DND-41 (cell line): Measurements from ENCODE around the gene UBE2C.

ENCODE experiments used
- EZH2 ChIP-seq: IDR thresholded peaks from 3 replicates; pipeline ENCODE4 v1.6.1; 2012; ENCODE audit warnings: borderline replicate concordance, low read depth, mild to moderate bottlenecking, moderate library complexity, low read length, inconsistent platforms; ENCODE audit not compliant: severe bottlenecking
- TF ChIP-seq, protein P1 (sequence below): IDR thresholded peaks from 2 replicates; pipeline ENCODE4 v1.5.1; 2012; ENCODE audit warnings: borderline replicate concordance, low read length, moderate library complexity, mild to moderate bottlenecking; ENCODE audit not compliant: poor library complexity, severe bottlenecking; ENCODE audit errors: extremely low read depth

DNA sequence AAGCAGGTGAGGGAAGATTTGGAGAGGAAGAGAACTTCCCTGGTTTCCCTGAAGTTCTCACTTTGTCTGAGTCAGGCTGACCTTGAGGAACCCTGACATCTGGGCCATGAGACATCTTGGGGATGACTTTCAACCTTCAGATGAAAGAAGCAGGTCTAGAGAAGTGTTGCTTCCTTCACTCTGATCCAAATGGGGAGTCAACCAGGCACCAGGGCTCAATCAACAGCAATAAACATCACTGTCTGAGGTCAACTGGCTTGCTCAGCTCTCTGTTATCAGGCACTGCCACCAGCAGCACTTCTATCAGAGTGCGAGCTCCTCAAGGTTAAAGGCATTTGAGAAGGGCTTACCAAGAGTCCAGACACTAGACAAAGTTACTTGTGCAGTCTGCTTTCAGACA is 38.5 kb downstream of the UBE2C start:
- TF ChIP-seq, protein P1, sequence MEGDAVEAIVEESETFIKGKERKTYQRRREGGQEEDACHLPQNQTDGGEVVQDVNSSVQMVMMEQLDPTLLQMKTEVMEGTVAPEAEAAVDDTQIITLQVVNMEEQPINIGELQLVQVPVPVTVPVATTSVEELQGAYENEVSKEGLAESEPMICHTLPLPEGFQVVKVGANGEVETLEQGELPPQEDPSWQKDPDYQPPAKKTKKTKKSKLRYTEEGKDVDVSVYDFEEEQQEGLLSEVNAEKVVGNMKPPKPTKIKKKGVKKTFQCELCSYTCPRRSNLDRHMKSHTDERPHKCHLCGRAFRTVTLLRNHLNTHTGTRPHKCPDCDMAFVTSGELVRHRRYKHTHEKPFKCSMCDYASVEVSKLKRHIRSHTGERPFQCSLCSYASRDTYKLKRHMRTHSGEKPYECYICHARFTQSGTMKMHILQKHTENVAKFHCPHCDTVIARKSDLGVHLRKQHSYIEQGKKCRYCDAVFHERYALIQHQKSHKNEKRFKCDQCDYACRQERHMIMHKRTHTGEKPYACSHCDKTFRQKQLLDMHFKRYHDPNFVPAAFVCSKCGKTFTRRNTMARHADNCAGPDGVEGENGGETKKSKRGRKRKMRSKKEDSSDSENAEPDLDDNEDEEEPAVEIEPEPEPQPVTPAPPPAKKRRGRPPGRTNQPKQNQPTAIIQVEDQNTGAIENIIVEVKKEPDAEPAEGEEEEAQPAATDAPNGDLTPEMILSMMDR: no peak
- TF ChIP-seq EZH2: no peak
